ENCODE data around the gene LRRD1. TPM values are rescaled to one million over a fixed set of nuclear protein-coding genes. Genes with fewer than 3 reads are reported as not detected.

The LRRD1 gene
- total and polyA plus RNA-seq, 2 of the 13 experiments (the other 11 are each of a cell fraction or from before 2014, with no cell fraction given), result 0.03 TPM; not detected in 1

GRCh38 chr7:92134271-92135051 lies 44.5 kb downstream of the LRRD1 start, which contains the start of gene CYP51A1 (continued):
- TF ChIP-seq POGK (CRISPR knock-in tag; conservative IDR thresholded peaks at IDR 0.05) (0 out of 2 replicates have a peak, but pooled peaks have one; percentile 58), ZNF460 (CRISPR knock-in tag; IDR thresholded peaks at IDR 0.05; ENCODE audit: borderline replicate concordance) (no peak; the same call in 1 of the 2 replicates), FIP1L1 (IDR thresholded peaks at IDR 0.05; ENCODE audit: borderline replicate concordance, insufficient read depth, low read depth, low read length) (no peak), CBX2 (IDR thresholded peaks at IDR 0.05; ENCODE audit: low read depth, low read length) (no peak), CBX2 (CRISPR knock-in tag; IDR thresholded peaks at IDR 0.05; ENCODE audit: low read depth) (0 out of 2 replicates have a peak, but pooled peaks have one; percentile 38), PRMT3 (CRISPR knock-in tag; IDR thresholded peaks at IDR 0.05; ENCODE audit: borderline replicate concordance, low read depth) (no peak; the same call in 1 of the 2 replicates), ZNF646 (CRISPR knock-in tag; IDR thresholded peaks at IDR 0.05) (no peak), ZIK1 (CRISPR knock-in tag; IDR thresholded peaks at IDR 0.05; ENCODE audit: borderline replicate concordance, low read depth) (no peak), KMT2B (CRISPR knock-in tag; IDR thresholded peaks at IDR 0.05) (peak; percentile 96), TARDBP (CRISPR knock-in tag; IDR thresholded peaks at IDR 0.05) (peak; percentile 82; the same call in 1 of the 2 replicates), ZBED4 (CRISPR knock-in tag; IDR thresholded peaks at IDR 0.05; ENCODE audit: borderline replicate concordance) (no peak), LCORL (IDR thresholded peaks at IDR 0.05) (no peak), LCORL (CRISPR knock-in tag; IDR thresholded peaks at IDR 0.05) (no peak), ZNF232 (CRISPR knock-in tag; IDR thresholded peaks at IDR 0.05; ENCODE audit: borderline replicate concordance) (no peak), TFDP1 (CRISPR knock-in tag; IDR thresholded peaks at IDR 0.05; ENCODE audit: borderline replicate concordance) (peak; percentile 50; the same call in 1 of the 2 replicates)

Measured in HepG2 (cell line).